IMR-90 (cell line): Measurements from ENCODE around the gene PSMD12. TPM values are rescaled to one million over a fixed set of nuclear protein-coding genes. Genes with fewer than 3 reads are reported as not detected.

Experiments used
- ATAC-seq: fragments of 200-7000 bp; cut with Tn5 transposase; 2 replicates; pipeline ENCODE4 v1.9.1; 2020; ENCODE audit warnings: low read depth, mild to moderate bottlenecking, moderate library complexity
- BruUV-seq: library from RNA; stranded (reverse); fragments of 400-500 nt; replicated peaks from 2 replicates; lab custom pipeline; 2021; lab: Mats Ljungman, UMichigan
- CTCF ChIA-PET: fragments of 300-600 bp; formaldehyde crosslinking; extraction: SDS; loops from one replicate; lab custom pipeline; 2021; ENCODE audit warnings: antibody characterized with exemption; lab: Yijun Ruan, JAX
- POLR2A ChIA-PET: fragments of 300-600 bp; sonication (Branson Sonifier 250); formaldehyde crosslinking; loops from one replicate; lab custom pipeline; 2022; ENCODE audit warnings: antibody characterized with exemption; ENCODE audit not compliant: unreplicated experiment; lab: Charles Lee
- DNase-seq: peaks from one replicate; pipeline ENCODE4 v3.0.0; 2013
- H2AFZ ChIP-seq: replicated peaks from 2 replicates; pipeline ENCODE3; 2013; ENCODE audit warnings: low read length, mild to moderate bottlenecking; ENCODE audit not compliant: poor library complexity
- H2AK5ac ChIP-seq: 2 replicates; pipeline ENCODE4 v1.6.1; 2013; ENCODE audit warnings: low read depth, low read length, inconsistent platforms
- H2AK9ac ChIP-seq: replicated peaks from 2 replicates; pipeline ENCODE3; 2013; ENCODE audit warnings: mild to moderate bottlenecking, low read depth, low read length, moderate library complexity; ENCODE audit not compliant: poor library complexity
- H2BK120ac ChIP-seq: 2 replicates; pipeline ENCODE4 v1.6.1; 2013; ENCODE audit warnings: low read depth, low read length, inconsistent platforms
- H2BK15ac ChIP-seq: 3 replicates; pipeline ENCODE4 v1.6.1; 2013; ENCODE audit warnings: low read depth, low read length, inconsistent platforms
- H2BK20ac ChIP-seq: 2 replicates; pipeline ENCODE4 v1.6.1; 2013; ENCODE audit warnings: low read depth, mild to moderate bottlenecking, inconsistent platforms, low read length, moderate library complexity
- H2BK5ac ChIP-seq: 2 replicates; pipeline ENCODE4 v1.6.1; 2013; ENCODE audit warnings: mild to moderate bottlenecking, low read depth, low read length, inconsistent platforms; ENCODE audit not compliant: poor library complexity, severe bottlenecking
- H3K14ac ChIP-seq: replicated peaks from 2 replicates; pipeline ENCODE4 v1.6.1; 2013; ENCODE audit warnings: low read depth, low read length, inconsistent platforms
- H3K18ac ChIP-seq: 2 replicates; pipeline ENCODE4 v1.6.1; 2013; ENCODE audit warnings: low read depth, low read length, control low read depth
- H3K23ac ChIP-seq: 2 replicates; pipeline ENCODE4 v1.6.1; 2013; ENCODE audit warnings: low read depth, low read length, inconsistent platforms
- H3K27ac ChIP-seq: 2 replicates; pipeline ENCODE4 v1.5.1; 2013; ENCODE audit warnings: mild to moderate bottlenecking, control low read depth, low read length; ENCODE audit not compliant: insufficient read depth
- H3K27me3 ChIP-seq: 2 replicates; pipeline ENCODE4 v1.6.1; 2013; ENCODE audit warnings: low read length; ENCODE audit not compliant: control insufficient read depth, insufficient read depth
- H3K36me3 ChIP-seq: 2 replicates; pipeline ENCODE4 v1.6.1; 2013; ENCODE audit warnings: low read length, mixed read lengths; ENCODE audit not compliant: control insufficient read depth, insufficient read depth
- H3K4ac ChIP-seq: 2 replicates; pipeline ENCODE4 v1.6.1; 2013; ENCODE audit warnings: low read depth, low read length, inconsistent platforms
- H3K4me1 ChIP-seq: 2 replicates; pipeline ENCODE4 v1.6.1; 2013; ENCODE audit warnings: low read length, mixed read lengths; ENCODE audit not compliant: control insufficient read depth, insufficient read depth
- H3K4me2 ChIP-seq: 2 replicates; pipeline ENCODE4 v1.6.1; 2013; ENCODE audit warnings: low read depth, mild to moderate bottlenecking, control low read depth, low read length, moderate library complexity
- H3K4me3 ChIP-seq: 2 replicates; pipeline ENCODE4 v1.5.1; 2013; ENCODE audit warnings: low read depth, mild to moderate bottlenecking, control low read depth, low read length, moderate library complexity; ENCODE audit not compliant: insufficient read depth
- H3K56ac ChIP-seq: 2 replicates; pipeline ENCODE4 v1.6.1; 2013; ENCODE audit warnings: low read length, inconsistent platforms; ENCODE audit not compliant: insufficient read depth; ENCODE audit errors: extremely low read depth
- H3K79me1 ChIP-seq, 2 experiments: 2 replicates each; pipeline ENCODE4 v1.6.1; 2013; ENCODE audit warnings: low read length in 2 of 2, inconsistent platforms in 1 of 2, low read depth in 1 of 2
- H3K9ac ChIP-seq: 2 replicates; pipeline ENCODE4 v1.6.1; 2013; ENCODE audit warnings: low read depth, low read length, control low read depth
- H3K9me1 ChIP-seq: 2 replicates; pipeline ENCODE4 v1.6.1; 2013; ENCODE audit warnings: low read length, inconsistent platforms; ENCODE audit not compliant: insufficient read depth
- H3K9me3 ChIP-seq: 2 replicates; pipeline ENCODE4 v1.6.1; 2013; ENCODE audit warnings: low read length; ENCODE audit not compliant: control insufficient read depth, insufficient read depth
- H4K20me1 ChIP-seq: 2 replicates; pipeline ENCODE4 v1.6.1; 2013; ENCODE audit warnings: low read length, inconsistent platforms; ENCODE audit not compliant: insufficient read depth
- H4K5ac ChIP-seq: 2 replicates; pipeline ENCODE4 v1.6.1; 2013; ENCODE audit warnings: mild to moderate bottlenecking, low read depth, low read length, control low read depth
- H4K8ac ChIP-seq, 2 experiments: 2 replicates each; pipeline ENCODE4 v1.6.1; 2013; ENCODE audit warnings: low read depth in 2 of 2, low read length in 2 of 2, control low read depth in 1 of 2, inconsistent platforms in 1 of 2
- H4K91ac ChIP-seq: 2 replicates; pipeline ENCODE4 v1.6.1; 2013; ENCODE audit warnings: low read depth, low read length, inconsistent platforms; ENCODE audit not compliant: insufficient read depth
- BHLHE40 ChIP-seq: fragments of 150-350 bp; IDR thresholded peaks from 2 replicates; pipeline ENCODE4 v1.6.1; 2016; ENCODE audit warnings: mild to moderate bottlenecking, low read depth, low read length
- CTCF ChIP-seq: conservative IDR thresholded peaks from 2 replicates; pipeline ENCODE4 v1.5.1; 2012; ENCODE audit warnings: mild to moderate bottlenecking, low read depth, low read length, improper control_type of control experiment
- FOS ChIP-seq: fragments of 150-350 bp; IDR thresholded peaks from 2 replicates; pipeline ENCODE4 v1.6.1; 2016; ENCODE audit warnings: low read depth, low read length
- MAFK ChIP-seq: IDR thresholded peaks from 2 replicates; pipeline ENCODE4 v1.6.1; 2012; ENCODE audit warnings: low read depth, low read length, improper control_type of control experiment
- MXI1 ChIP-seq: IDR thresholded peaks from 2 replicates; pipeline ENCODE4 v1.6.1; 2012; ENCODE audit warnings: low read depth, mild to moderate bottlenecking, low read length, moderate library complexity, borderline replicate concordance
- NFE2L2 ChIP-seq: fragments of 150-350 bp; IDR thresholded peaks from 2 replicates; pipeline ENCODE4 v1.6.1; 2016; ENCODE audit warnings: low read depth, mild to moderate bottlenecking, low read length
- POLR2A ChIP-seq: IDR thresholded peaks from 2 replicates; pipeline ENCODE4 v1.6.1; 2012; ENCODE audit warnings: mild to moderate bottlenecking, low read depth, low read length
- RAD21 ChIP-seq: IDR thresholded peaks from 2 replicates; pipeline ENCODE4 v1.6.1; 2012; ENCODE audit warnings: low read length, improper control_type of control experiment
- RCOR1 ChIP-seq: IDR thresholded peaks from 2 replicates; pipeline ENCODE4 v1.6.1; 2012; ENCODE audit warnings: mild to moderate bottlenecking, low read length, improper control_type of control experiment; ENCODE audit not compliant: insufficient replicate concordance
- WGBS, 2 experiments: methylation state at CpG; one replicate each; pipeline versions ENCODE4 v1.1.5 to v1.1.7; 2013; ENCODE audit warnings: missing lambda C conversion rate in 2 of 2; ENCODE audit not compliant: insufficient read length in 1 of 2; ENCODE audit errors: extremely low coverage in 2 of 2; 5-methylcytosine and 5-hydroxymethylcytosine counted together
- dilution Hi-C: fragments of 300-500 bp; cut with HindIII; formaldehyde crosslinking; loops from one replicate; pipeline ENCODE4 v1.14.3; 2018; ENCODE audit warnings: low sequenced_read_pairs; ENCODE audit not compliant: unreplicated experiment
- in situ Hi-C: fragments of 300-500 bp; cut with MboI; formaldehyde crosslinking; loops from 3 replicates; pipeline ENCODE4 v1.14.3; 2019; ENCODE audit warnings: low sequenced_read_pairs, inconsistent platforms, mixed read lengths
- intact Hi-C: fragments of 100-400 bp; cut with micrococcal nuclease; formaldehyde crosslinking; loops from 2 replicates; pipeline ENCODE4 v1.10.0; 2022
- polyA plus RNA-seq, 3 experiments: library from polyadenylated mRNA; depleted of rRNA; stranded (reverse); fragments of >200 nt; gene quantifications; 2 replicates each; pipeline ENCODE4 v1.2.3, GENCODE V29; 2012; ENCODE audit warnings: low replicate concordance in 1 of 3
- total RNA-seq: library from RNA; depleted of rRNA; stranded (reverse); fragments of >200 nt; gene quantifications from 2 replicates; pipeline ENCODE4 v1.2.3, GENCODE V29; 2012

PSMD12 gene
- total and polyA plus RNA-seq, 2 of the 4 experiments (the other 2 are of a cell fraction): 17.9 to 39.7 TPM

GRCh38 chr17:67289181-67289876 is 77.0 kb downstream of the PSMD12 start:
- H2BK15ac ChIP-seq: no peak overlapping the region
- BruUV-seq: no TSS peak
- CTCF ChIA-PET: no interaction called here
- WGBS, 2 experiments: 17% methylated on average over 9 of the region's 14 CpGs; no CpG with 5 or more reads in 1 of the 2 experiments
- H3K14ac ChIP-seq: no peak overlapping the region
- H4K20me1 ChIP-seq: no peaks in the 10 kb centered on the region
- H4K91ac ChIP-seq: no peak overlapping the region
- no peak overlapping the region for H2AK5ac ChIP-seq
- POLR2A ChIA-PET: no interaction called here
- peak overlapping the region; percentile 52 for H2AK9ac ChIP-seq
- H3K27me3 ChIP-seq: no peaks in the 10 kb centered on the region; the same call in 1 of the 2 replicates
- H3K23ac ChIP-seq: no peak overlapping the region
- no peak overlapping the region for H3K27ac ChIP-seq
- no peak overlapping the region for H2BK20ac ChIP-seq
- intact Hi-C loops: no loop called here
- peak overlapping the region; percentile 82 for H2AFZ ChIP-seq
- ATAC-seq (peak; percentile 86), DNase-seq (peak; percentile 55)
- H3K4ac ChIP-seq: no peak overlapping the region
- no peak overlapping the region for H3K9ac ChIP-seq
- H3K56ac ChIP-seq: no peak overlapping the region
- in situ Hi-C loops: no loop called here
- H3K9me1 ChIP-seq: no peaks in the 10 kb centered on the region
- H3K4me1 ChIP-seq: peaks cover 3% of the 10 kb centered on the region; the same call in 1 of the 2 replicates
- no peak overlapping the region for H3K4me3 ChIP-seq
- no peaks in the 10 kb centered on the region for H3K79me1 ChIP-seq
- no peak overlapping the region for H2BK120ac ChIP-seq
- no peak for TF ChIP-seq RCOR1
- TF ChIP-seq BHLHE40: peak; percentile 10; the same call in 1 of the 2 replicates
- TF ChIP-seq FOS: no peak
- no peak for TF ChIP-seq CTCF
- TF ChIP-seq RAD21: no peak
- TF ChIP-seq MXI1: no peak
- no peak for TF ChIP-seq POLR2A
- TF ChIP-seq MAFK: peak; percentile 26; the same call in 1 of the 2 replicates
- no peak for TF ChIP-seq NFE2L2
- H4K5ac ChIP-seq: no peak overlapping the region
- H3K18ac ChIP-seq: no peak overlapping the region
- H3K9me3 ChIP-seq: no peaks in the 10 kb centered on the region
- dilution Hi-C loops: no loop called here
- no peak overlapping the region for H2BK5ac ChIP-seq
- peak overlapping the region; percentile 62; the same call in 1 of the 2 replicates for H3K4me2 ChIP-seq
- H4K8ac ChIP-seq: peak overlapping the region in 1 of 2 experiments; percentile 8; a peak in 1 of 4 replicates
- no peaks in the 10 kb centered on the region for H3K36me3 ChIP-seq
